Measurements from ENCODE around the gene CEP72.
A peak's percentile ranks its signal among the peaks of the same experiment; 100 is the strongest.

Gene CEP72

GRCh38 chr5:662751-663435 lies 50.8 kb downstream of the CEP72 start:
- no peak for DNase-seq
- in situ Hi-C loops (cut with HindIII; ENCODE audit: low pct_ligation_motif_present, low pct_unique_long_range_greater_than_20kb, low sequenced_read_pairs): no loop called here

- no peak for DNase-seq
- in situ Hi-C loops (cut with HindIII; ENCODE audit: low pct_ligation_motif_present, low pct_unique_long_range_greater_than_20kb, low sequenced_read_pairs): no loop called here
These were observed 51.5 kb downstream of the CEP72 start for GRCh38 chr5:663436-664342.

- DNase-seq: no peak
- in situ Hi-C loops (cut with HindIII; ENCODE audit: low pct_ligation_motif_present, low pct_unique_long_range_greater_than_20kb, low sequenced_read_pairs): no loop called here
These were observed 52.3 kb downstream of the CEP72 start for GRCh38 chr5:664343-664993.

GRCh38 chr5:664994-665360 lies 52.8 kb downstream of the CEP72 start:
- in situ Hi-C loops (cut with HindIII; ENCODE audit: low pct_ligation_motif_present, low pct_unique_long_range_greater_than_20kb, low sequenced_read_pairs): no loop called here
- DNase-seq: no peak

GRCh38 chr5:665541-665955 lies 53.4 kb downstream of the CEP72 start:
- in situ Hi-C loops (cut with HindIII; ENCODE audit: low pct_ligation_motif_present, low pct_unique_long_range_greater_than_20kb, low sequenced_read_pairs): no loop called here
- no peak for DNase-seq

- DNase-seq: no peak
- in situ Hi-C loops (cut with HindIII; ENCODE audit: low pct_ligation_motif_present, low pct_unique_long_range_greater_than_20kb, low sequenced_read_pairs): no loop called here
These were observed 54.0 kb downstream of the CEP72 start for GRCh38 chr5:665956-666711.

- in situ Hi-C loops (cut with HindIII; ENCODE audit: low pct_ligation_motif_present, low pct_unique_long_range_greater_than_20kb, low sequenced_read_pairs): no loop called here
- peak; percentile 38 for DNase-seq
These were observed 54.8 kb downstream of the CEP72 start for GRCh38 chr5:666816-667498.

GRCh38 chr5:668283-668995 lies 56.3 kb downstream of the CEP72 start:
- DNase-seq: no peak
- in situ Hi-C loops (cut with HindIII; ENCODE audit: low pct_ligation_motif_present, low pct_unique_long_range_greater_than_20kb, low sequenced_read_pairs): no loop called here

GRCh38 chr5:669111-669841 lies 57.1 kb downstream of the CEP72 start:
- DNase-seq: peak; percentile 31
- in situ Hi-C loops (cut with HindIII; ENCODE audit: low pct_ligation_motif_present, low pct_unique_long_range_greater_than_20kb, low sequenced_read_pairs): no loop called here

GRCh38 chr5:669842-670395 lies 57.8 kb downstream of the CEP72 start:
- in situ Hi-C loops (cut with HindIII; ENCODE audit: low pct_ligation_motif_present, low pct_unique_long_range_greater_than_20kb, low sequenced_read_pairs): no loop called here
- DNase-seq: no peak

- DNase-seq: no peak
- in situ Hi-C loops (cut with HindIII; ENCODE audit: low pct_ligation_motif_present, low pct_unique_long_range_greater_than_20kb, low sequenced_read_pairs): no loop called here
These were observed 58.5 kb downstream of the CEP72 start for GRCh38 chr5:670396-671270.

GRCh38 chr5:671459-672328 lies 59.6 kb downstream of the CEP72 start:
- DNase-seq: peak; percentile 58
- in situ Hi-C loops (cut with HindIII; ENCODE audit: low pct_ligation_motif_present, low pct_unique_long_range_greater_than_20kb, low sequenced_read_pairs): no loop called here

GRCh38 chr5:672329-673160 lies 60.4 kb downstream of the CEP72 start:
- in situ Hi-C loops (cut with HindIII; ENCODE audit: low pct_ligation_motif_present, low pct_unique_long_range_greater_than_20kb, low sequenced_read_pairs): no loop called here
- DNase-seq: peak; percentile 73

- in situ Hi-C loops (cut with HindIII; ENCODE audit: low pct_ligation_motif_present, low pct_unique_long_range_greater_than_20kb, low sequenced_read_pairs): no loop called here
- DNase-seq: no peak
These were observed 61.2 kb downstream of the CEP72 start for GRCh38 chr5:673161-673830.
